GM12878 (cell line): ENCODE results near the gene TMC4. TPM values are rescaled to one million over a fixed set of nuclear protein-coding genes. Genes with fewer than 3 reads are reported as not detected.

Experiments
- BCL11A ChIP-seq: IDR thresholded peaks from 2 replicates; pipeline ENCODE4 v1.6.1; 2011; ENCODE audit warnings: low read depth, low read length
- DPF2 ChIP-seq: fragments of 450-650 bp; IDR thresholded peaks from 2 replicates; pipeline ENCODE4 v1.6.1; 2017; ENCODE audit warnings: mild to moderate bottlenecking
- ESRRA ChIP-seq: IDR thresholded peaks from 2 replicates; pipeline ENCODE4 v1.6.1; 2012; ENCODE audit warnings: mild to moderate bottlenecking, low read length, improper control_type of control experiment
- POLR2A ChIP-seq: IDR thresholded peaks from 2 replicates; pipeline ENCODE4 v1.6.1; 2011; ENCODE audit warnings: low read depth, mild to moderate bottlenecking, low read length
- RFX5 ChIP-seq: IDR thresholded peaks from 2 replicates; pipeline ENCODE4 v1.6.1; 2011; ENCODE audit warnings: low read depth, low read length, improper control_type of control experiment
- SIX5 ChIP-seq: IDR thresholded peaks from 2 replicates; pipeline ENCODE4 v1.6.1; 2011; ENCODE audit warnings: mild to moderate bottlenecking, low read depth, low read length, moderate library complexity; ENCODE audit not compliant: severe bottlenecking
- polyA plus RNA-seq, 11 experiments: library from polyadenylated mRNA; depleted of rRNA in 4 of 11; unstranded in 6 of 11; stranded (reverse) in 5 of 11; fragments of >200 nt; fragmentation: Nextera tagmentation in 4 of 11; fragmentation: Illumina TruSeq in 1 of 11; extraction: Ambion mirVana in 4 of 11; extraction: Trizol in 1 of 11; gene quantifications; 1 replicate in 1 of 11; 2 replicates in 10 of 11; pipeline versions ENCODE4 v1.2.1 to v1.2.3, GENCODE V29; 2011 to 2016; ENCODE audit warnings: inconsistent platforms in 2 of 11, missing spikeins in 2 of 11, low read depth in 1 of 11
- total RNA-seq, 4 experiments: library from RNA; depleted of rRNA in 3 of 4; stranded (reverse); fragments of >200 nt in 3 of 4; fragmentation: Illumina TruSeq in 1 of 4; extraction: Trizol in 1 of 4; gene quantifications; 2 replicates each; pipeline versions ENCODE4 v1.2.1 to v1.2.3, GENCODE V29; 2013 to 2021
- TF ChIP-seq, protein P1 (sequence below): fragments of 450-650 bp; IDR thresholded peaks from 2 replicates; pipeline ENCODE4 v1.6.1; 2017; ENCODE audit warnings: mild to moderate bottlenecking, low read depth, inconsistent platforms; ENCODE audit not compliant: poor library complexity, severe bottlenecking
- TF ChIP-seq, protein P2 (sequence below): fragments of 450-650 bp; IDR thresholded peaks from 2 replicates; pipeline ENCODE4 v1.6.1; 2016; ENCODE audit warnings: mild to moderate bottlenecking
- TF ChIP-seq, protein P3 (sequence below): IDR thresholded peaks from 2 replicates; pipeline ENCODE4 v1.6.1; 2011; ENCODE audit warnings: low read depth, low read length, improper control_type of control experiment, borderline replicate concordance
- TF ChIP-seq, protein P4 (sequence below): fragments of 450-650 bp; IDR thresholded peaks from 2 replicates; pipeline ENCODE4 v1.6.1; 2014; ENCODE audit warnings: mild to moderate bottlenecking
- TF ChIP-seq, protein P5 (sequence below): IDR thresholded peaks from 2 replicates; pipeline ENCODE4 v1.6.1; 2011; ENCODE audit warnings: low read depth, mild to moderate bottlenecking, low read length, moderate library complexity, borderline replicate concordance; ENCODE audit errors: extremely low read depth

TMC4 gene
- total and polyA plus RNA-seq, 10 of the 15 experiments (the other 5 are each of a cell fraction or from before 2014, with no cell fraction given): 0.33 to 0.83 (median 0.74) TPM; not detected in 7

DNA sequence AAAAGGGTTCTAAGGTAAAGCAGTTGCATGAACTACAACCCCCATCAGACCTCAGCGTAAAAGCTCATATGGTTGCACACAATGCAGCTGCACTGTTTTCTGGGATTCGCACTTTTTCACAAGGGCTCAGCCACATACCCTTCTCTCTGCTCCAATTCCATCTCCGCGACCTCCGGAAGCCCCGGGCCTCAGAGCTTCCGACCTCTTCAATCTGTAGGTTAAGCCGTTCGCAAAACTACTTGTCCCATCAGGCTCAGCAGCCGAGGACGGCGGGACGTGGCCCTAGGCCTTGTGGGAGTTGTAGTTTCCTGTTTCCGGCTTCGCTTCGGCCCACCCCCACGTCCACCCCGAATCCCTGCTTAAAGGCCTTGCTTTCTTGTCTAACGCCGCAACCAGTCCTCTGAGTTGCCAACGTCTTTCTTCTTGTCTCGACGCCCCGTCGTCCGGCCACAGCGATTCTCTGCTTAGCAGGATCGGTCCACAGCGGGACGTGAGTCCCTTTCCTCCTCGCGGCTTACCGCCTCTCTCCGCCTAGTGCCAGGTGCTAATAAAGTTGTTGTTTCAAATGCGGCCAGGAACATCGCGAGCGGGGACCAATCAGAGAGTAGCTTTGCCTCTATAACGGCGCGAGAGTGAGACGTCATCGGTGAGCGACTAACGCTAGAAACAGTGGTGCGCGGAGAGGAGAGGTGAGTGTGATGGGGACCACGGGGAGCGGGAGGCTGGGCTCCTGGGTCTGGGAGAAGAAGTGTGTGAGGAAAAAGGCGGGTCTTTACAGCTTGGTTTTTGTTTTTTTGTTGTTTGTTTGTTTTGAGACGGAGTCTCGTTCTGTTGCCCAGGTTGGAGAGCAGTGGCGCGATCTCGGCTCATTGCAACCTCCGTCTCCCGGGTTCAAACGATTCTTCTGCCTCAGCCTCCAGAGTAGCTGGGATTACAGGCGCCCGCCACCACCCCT is 57.6 kb downstream of the TMC4 start, which contains the start of the genes PRPF31 and TFPT (continued):
- TF ChIP-seq, protein P1, sequence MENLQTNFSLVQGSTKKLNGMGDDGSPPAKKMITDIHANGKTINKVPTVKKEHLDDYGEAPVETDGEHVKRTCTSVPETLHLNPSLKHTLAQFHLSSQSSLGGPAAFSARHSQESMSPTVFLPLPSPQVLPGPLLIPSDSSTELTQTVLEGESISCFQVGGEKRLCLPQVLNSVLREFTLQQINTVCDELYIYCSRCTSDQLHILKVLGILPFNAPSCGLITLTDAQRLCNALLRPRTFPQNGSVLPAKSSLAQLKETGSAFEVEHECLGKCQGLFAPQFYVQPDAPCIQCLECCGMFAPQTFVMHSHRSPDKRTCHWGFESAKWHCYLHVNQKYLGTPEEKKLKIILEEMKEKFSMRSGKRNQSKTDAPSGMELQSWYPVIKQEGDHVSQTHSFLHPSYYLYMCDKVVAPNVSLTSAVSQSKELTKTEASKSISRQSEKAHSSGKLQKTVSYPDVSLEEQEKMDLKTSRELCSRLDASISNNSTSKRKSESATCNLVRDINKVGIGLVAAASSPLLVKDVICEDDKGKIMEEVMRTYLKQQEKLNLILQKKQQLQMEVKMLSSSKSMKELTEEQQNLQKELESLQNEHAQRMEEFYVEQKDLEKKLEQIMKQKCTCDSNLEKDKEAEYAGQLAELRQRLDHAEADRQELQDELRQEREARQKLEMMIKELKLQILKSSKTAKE: peak; percentile 60
- TF ChIP-seq SIX5 (peak; percentile 97), RFX5 (peak; percentile 59; the same call in 1 of the 2 replicates), BCL11A (no peak), ESRRA (0 out of 2 replicates have a peak, but pooled peaks have one; percentile 19), POLR2A (peak; percentile 77; the same call in 1 of the 2 replicates), DPF2 (no peak)
- TF ChIP-seq, protein P2, sequence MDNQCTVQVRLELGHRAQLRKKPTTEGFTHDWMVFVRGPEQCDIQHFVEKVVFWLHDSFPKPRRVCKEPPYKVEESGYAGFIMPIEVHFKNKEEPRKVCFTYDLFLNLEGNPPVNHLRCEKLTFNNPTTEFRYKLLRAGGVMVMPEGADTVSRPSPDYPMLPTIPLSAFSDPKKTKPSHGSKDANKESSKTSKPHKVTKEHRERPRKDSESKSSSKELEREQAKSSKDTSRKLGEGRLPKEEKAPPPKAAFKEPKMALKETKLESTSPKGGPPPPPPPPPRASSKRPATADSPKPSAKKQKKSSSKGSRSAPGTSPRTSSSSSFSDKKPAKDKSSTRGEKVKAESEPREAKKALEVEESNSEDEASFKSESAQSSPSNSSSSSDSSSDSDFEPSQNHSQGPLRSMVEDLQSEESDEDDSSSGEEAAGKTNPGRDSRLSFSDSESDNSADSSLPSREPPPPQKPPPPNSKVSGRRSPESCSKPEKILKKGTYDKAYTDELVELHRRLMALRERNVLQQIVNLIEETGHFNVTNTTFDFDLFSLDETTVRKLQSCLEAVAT: peak; percentile 80
- TF ChIP-seq, protein P3, sequence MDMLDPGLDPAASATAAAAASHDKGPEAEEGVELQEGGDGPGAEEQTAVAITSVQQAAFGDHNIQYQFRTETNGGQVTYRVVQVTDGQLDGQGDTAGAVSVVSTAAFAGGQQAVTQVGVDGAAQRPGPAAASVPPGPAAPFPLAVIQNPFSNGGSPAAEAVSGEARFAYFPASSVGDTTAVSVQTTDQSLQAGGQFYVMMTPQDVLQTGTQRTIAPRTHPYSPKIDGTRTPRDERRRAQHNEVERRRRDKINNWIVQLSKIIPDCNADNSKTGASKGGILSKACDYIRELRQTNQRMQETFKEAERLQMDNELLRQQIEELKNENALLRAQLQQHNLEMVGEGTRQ: no peak
- TF ChIP-seq, protein P4, sequence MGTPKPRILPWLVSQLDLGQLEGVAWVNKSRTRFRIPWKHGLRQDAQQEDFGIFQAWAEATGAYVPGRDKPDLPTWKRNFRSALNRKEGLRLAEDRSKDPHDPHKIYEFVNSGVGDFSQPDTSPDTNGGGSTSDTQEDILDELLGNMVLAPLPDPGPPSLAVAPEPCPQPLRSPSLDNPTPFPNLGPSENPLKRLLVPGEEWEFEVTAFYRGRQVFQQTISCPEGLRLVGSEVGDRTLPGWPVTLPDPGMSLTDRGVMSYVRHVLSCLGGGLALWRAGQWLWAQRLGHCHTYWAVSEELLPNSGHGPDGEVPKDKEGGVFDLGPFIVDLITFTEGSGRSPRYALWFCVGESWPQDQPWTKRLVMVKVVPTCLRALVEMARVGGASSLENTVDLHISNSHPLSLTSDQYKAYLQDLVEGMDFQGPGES: no peak
- TF ChIP-seq, protein P5, sequence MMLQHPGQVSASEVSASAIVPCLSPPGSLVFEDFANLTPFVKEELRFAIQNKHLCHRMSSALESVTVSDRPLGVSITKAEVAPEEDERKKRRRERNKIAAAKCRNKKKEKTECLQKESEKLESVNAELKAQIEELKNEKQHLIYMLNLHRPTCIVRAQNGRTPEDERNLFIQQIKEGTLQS: peak; percentile 97
